ENCODE results near the gene OR5H14. TPM values are rescaled to one million over a fixed set of nuclear protein-coding genes. Genes with fewer than 3 reads are reported as not detected.

Gene OR5H14
- total and polyA plus RNA-seq, 4 donors, result not detected

GRCh38 chr3:98171071-98171470, 23.8 kb downstream of the OR5H14 start:
- H3K9ac ChIP-seq (ENCODE audit: insufficient read depth in 1 of 2, low read length in 2 of 2), result no peak overlapping the region
- ATAC-seq (ENCODE audit: insufficient read depth, low FRiP score), result no peak
- H3K27me3 ChIP-seq (ENCODE audit: control insufficient read depth in 3 of 3, insufficient read depth in 3 of 3, low read length in 2 of 3), result no peaks in the 10 kb centered on the region
- TF ChIP-seq CTCF (IDR thresholded peaks at IDR 0.05; ENCODE audit: control extremely low read depth, extremely low read depth), result no peak
- H3K4me1 ChIP-seq (ENCODE audit: control insufficient read depth in 5 of 5, insufficient read depth in 5 of 5, low read length in 5 of 5), result no peaks in the 10 kb centered on the region
- DNase-seq, result no peak
- H3K27ac ChIP-seq (ENCODE audit: low read depth in 1 of 2, low read length in 1 of 2), result no peak overlapping the region
- peaks cover 0 to 2% (median 0%) of the 10 kb centered on the region in 4 donors for H3K9me3 ChIP-seq (ENCODE audit: control insufficient read depth in 4 of 4, insufficient read depth in 3 of 4, low read length in 3 of 4)
- WGBS, 2 donors, result 51 to 53% methylated on average over 1 of the region's 1 CpG
- no peaks in the 10 kb centered on the region for H3K36me3 ChIP-seq (ENCODE audit: control insufficient read depth in 4 of 4, insufficient read depth in 4 of 4, low read length in 4 of 4)
- H3K4me3 ChIP-seq, result no peak overlapping the region

GRCh38 chr3:98172621-98173020, 25.3 kb downstream of the OR5H14 start:
- ATAC-seq (ENCODE audit: insufficient read depth, low FRiP score) (no peak), DNase-seq (no peak)
- no peaks in the 10 kb centered on the region for H3K36me3 ChIP-seq (ENCODE audit: control insufficient read depth in 4 of 4, insufficient read depth in 4 of 4, low read length in 4 of 4)
- 81 to 87% methylated on average over 7 of the region's 7 CpGs for WGBS, 2 donors
- H3K4me1 ChIP-seq (ENCODE audit: control insufficient read depth in 5 of 5, insufficient read depth in 5 of 5, low read length in 5 of 5), result no peaks in the 10 kb centered on the region
- no peak overlapping the region for H3K27ac ChIP-seq (ENCODE audit: low read depth in 1 of 2, low read length in 1 of 2)
- H3K4me3 ChIP-seq, result no peak overlapping the region
- H3K9ac ChIP-seq (ENCODE audit: insufficient read depth in 1 of 2, low read length in 2 of 2), result no peak overlapping the region
- peaks cover 0 to 2% (median 0%) of the 10 kb centered on the region in 4 donors for H3K9me3 ChIP-seq (ENCODE audit: control insufficient read depth in 4 of 4, insufficient read depth in 3 of 4, low read length in 3 of 4)
- no peaks in the 10 kb centered on the region for H3K27me3 ChIP-seq (ENCODE audit: control insufficient read depth in 3 of 3, insufficient read depth in 3 of 3, low read length in 2 of 3)
- no peak for TF ChIP-seq CTCF (IDR thresholded peaks at IDR 0.05; ENCODE audit: control extremely low read depth, extremely low read depth)

- Histone ChIP-seq H3K9ac (ENCODE audit: insufficient read depth in 1 of 2, low read length in 2 of 2) (no peak overlapping the region), H3K4me1 (ENCODE audit: control insufficient read depth in 5 of 5, insufficient read depth in 5 of 5, low read length in 5 of 5) (no peaks in the 10 kb centered on the region), H3K36me3 (ENCODE audit: control insufficient read depth in 4 of 4, insufficient read depth in 4 of 4, low read length in 4 of 4) (no peaks in the 10 kb centered on the region), H3K4me3 (no peak overlapping the region), H3K9me3 (ENCODE audit: control insufficient read depth in 4 of 4, insufficient read depth in 3 of 4, low read length in 3 of 4) (no peaks in the 10 kb centered on the region), H3K27me3 (ENCODE audit: control insufficient read depth in 3 of 3, insufficient read depth in 3 of 3, low read length in 2 of 3) (no peaks in the 10 kb centered on the region), H3K27ac (ENCODE audit: low read depth in 1 of 2, low read length in 1 of 2) (no peak overlapping the region)
- ATAC-seq (ENCODE audit: insufficient read depth, low FRiP score) (no peak), DNase-seq (no peak)
- 46 to 65% methylated on average over 3 of the region's 3 CpGs for WGBS, 2 donors
- no peak for TF ChIP-seq CTCF (IDR thresholded peaks at IDR 0.05; ENCODE audit: control extremely low read depth, extremely low read depth)
These were observed 33.1 kb downstream of the OR5H14 start for GRCh38 chr3:98180319-98180890.

GRCh38 chr3:98182196-98182595, 34.9 kb downstream of the OR5H14 start:
- Histone ChIP-seq H3K9me3 (ENCODE audit: control insufficient read depth in 4 of 4, insufficient read depth in 3 of 4, low read length in 3 of 4) (no peaks in the 10 kb centered on the region), H3K36me3 (ENCODE audit: control insufficient read depth in 4 of 4, insufficient read depth in 4 of 4, low read length in 4 of 4) (no peaks in the 10 kb centered on the region), H3K9ac (ENCODE audit: insufficient read depth in 1 of 2, low read length in 2 of 2) (no peak overlapping the region), H3K27ac (ENCODE audit: low read depth in 1 of 2, low read length in 1 of 2) (no peak overlapping the region), H3K4me1 (ENCODE audit: control insufficient read depth in 5 of 5, insufficient read depth in 5 of 5, low read length in 5 of 5) (no peaks in the 10 kb centered on the region), H3K27me3 (ENCODE audit: control insufficient read depth in 3 of 3, insufficient read depth in 3 of 3, low read length in 2 of 3) (no peaks in the 10 kb centered on the region), H3K4me3 (no peak overlapping the region)
- no peak for TF ChIP-seq CTCF (IDR thresholded peaks at IDR 0.05; ENCODE audit: control extremely low read depth, extremely low read depth)
- ATAC-seq (ENCODE audit: insufficient read depth, low FRiP score) (no peak), DNase-seq (no peak)

Measured in lung (tissue), 12 donors.